Gastrocnemius medialis (tissue), 4 donors: ENCODE results near the gene CCDC68.

ENCODE experiments used
- POLR2A ChIP-seq, 2 donors: fragments of 450-650 bp; IDR thresholded peaks; one replicate each; pipeline ENCODE4 v1.6.1; 2017; ENCODE audit warnings: antibody characterized with exemption in 2 of 2, mild to moderate bottlenecking in 2 of 2, moderate library complexity in 2 of 2
- TF ChIP-seq, protein P1 (sequence below), 5 experiments: fragments of 450-650 bp in 3 of 5; fragments of 200-600 bp in 2 of 5; sonication (generic) in 2 of 5; IDR thresholded peaks in 4 of 5; conservative IDR thresholded peaks in 1 of 5; 1 replicate in 4 of 5; 2 replicates in 1 of 5; pipeline ENCODE4 v1.5.1; 2016 to 2019; ENCODE audit warnings: antibody characterized with exemption in 5 of 5, mild to moderate bottlenecking in 3 of 5, moderate library complexity in 3 of 5

GRCh38 chr18:54857499-54857898, 101.8 kb downstream of the CCDC68 start:
- TF ChIP-seq, protein P1, sequence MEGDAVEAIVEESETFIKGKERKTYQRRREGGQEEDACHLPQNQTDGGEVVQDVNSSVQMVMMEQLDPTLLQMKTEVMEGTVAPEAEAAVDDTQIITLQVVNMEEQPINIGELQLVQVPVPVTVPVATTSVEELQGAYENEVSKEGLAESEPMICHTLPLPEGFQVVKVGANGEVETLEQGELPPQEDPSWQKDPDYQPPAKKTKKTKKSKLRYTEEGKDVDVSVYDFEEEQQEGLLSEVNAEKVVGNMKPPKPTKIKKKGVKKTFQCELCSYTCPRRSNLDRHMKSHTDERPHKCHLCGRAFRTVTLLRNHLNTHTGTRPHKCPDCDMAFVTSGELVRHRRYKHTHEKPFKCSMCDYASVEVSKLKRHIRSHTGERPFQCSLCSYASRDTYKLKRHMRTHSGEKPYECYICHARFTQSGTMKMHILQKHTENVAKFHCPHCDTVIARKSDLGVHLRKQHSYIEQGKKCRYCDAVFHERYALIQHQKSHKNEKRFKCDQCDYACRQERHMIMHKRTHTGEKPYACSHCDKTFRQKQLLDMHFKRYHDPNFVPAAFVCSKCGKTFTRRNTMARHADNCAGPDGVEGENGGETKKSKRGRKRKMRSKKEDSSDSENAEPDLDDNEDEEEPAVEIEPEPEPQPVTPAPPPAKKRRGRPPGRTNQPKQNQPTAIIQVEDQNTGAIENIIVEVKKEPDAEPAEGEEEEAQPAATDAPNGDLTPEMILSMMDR (IDR thresholded peaks at IDR 0.05 in 4 of 5, conservative IDR thresholded peaks at IDR 0.05 in 1 of 5) = no peak
- no peak for TF ChIP-seq POLR2A (IDR thresholded peaks at IDR 0.05)
